Smooth muscle cell (in vitro differentiated cells): ENCODE data around the gene GRIK1. TPM values are rescaled to one million over a fixed set of nuclear protein-coding genes. Genes with fewer than 3 reads are reported as not detected.

ENCODE experiments used
- DNase-seq: peaks from one replicate; lab custom pipeline; 2025; ENCODE audit not compliant: unreplicated experiment; lab: John Stamatoyannopoulos, UW
- H2AFZ ChIP-seq: fragments of 200-600 bp; sonication (generic); 2 replicates; pipeline ENCODE4 v1.6.0; 2016; ENCODE audit warnings: antibody characterized with exemption, low read depth, mild to moderate bottlenecking
- H3F3A ChIP-seq: fragments of 200-600 bp; sonication (generic); 2 replicates; pipeline ENCODE4 v1.6.0; 2017; ENCODE audit warnings: antibody characterized with exemption, low read depth
- H3K27ac ChIP-seq: fragments of 200-600 bp; sonication (generic); 2 replicates; pipeline ENCODE4 v1.5.1; 2016; ENCODE audit warnings: low read depth, mild to moderate bottlenecking
- H3K27me3 ChIP-seq: fragments of 200-600 bp; sonication (generic); 2 replicates; pipeline ENCODE4 v1.6.1; 2016; ENCODE audit warnings: low read depth, mild to moderate bottlenecking
- H3K36me3 ChIP-seq: fragments of 200-600 bp; sonication (generic); 2 replicates; pipeline ENCODE4 v1.5.1; 2016; ENCODE audit warnings: low read depth
- H3K4me1 ChIP-seq: fragments of 200-600 bp; sonication (generic); 2 replicates; pipeline ENCODE4 v1.5.1; 2016; ENCODE audit warnings: low read depth
- H3K4me2 ChIP-seq: fragments of 200-600 bp; sonication (generic); 2 replicates; pipeline ENCODE4 v1.6.0; 2016; ENCODE audit warnings: mild to moderate bottlenecking
- H3K4me3 ChIP-seq: fragments of 200-600 bp; sonication (generic); 2 replicates; pipeline ENCODE4 v1.5.1; 2016; ENCODE audit warnings: mild to moderate bottlenecking
- H3K79me2 ChIP-seq: fragments of 200-600 bp; sonication (generic); 2 replicates; pipeline ENCODE4 v1.6.0; 2016; ENCODE audit warnings: low read depth, mild to moderate bottlenecking
- H3K9ac ChIP-seq: fragments of 200-600 bp; sonication (generic); 2 replicates; pipeline ENCODE4 v1.6.0; 2016; ENCODE audit warnings: low read depth
- H3K9me3 ChIP-seq: fragments of 200-600 bp; sonication (generic); replicated peaks from 2 replicates; pipeline ENCODE4 v1.5.1; 2016; ENCODE audit warnings: low read depth
- H4K20me1 ChIP-seq: fragments of 200-600 bp; sonication (generic); 2 replicates; pipeline ENCODE4 v1.6.0; 2016; ENCODE audit warnings: low read depth
- CTCF ChIP-seq: fragments of 200-600 bp; sonication (generic); IDR thresholded peaks from 2 replicates; pipeline ENCODE4 v1.5.1; 2017; ENCODE audit warnings: borderline replicate concordance, mild to moderate bottlenecking, antibody characterized with exemption; ENCODE audit not compliant: insufficient read depth, poor library complexity, severe bottlenecking
- WGBS: methylation state at CpG from one replicate; pipeline ENCODE4 v1.1.7; 2016; ENCODE audit warnings: low lambda C conversion rate; 5-methylcytosine and 5-hydroxymethylcytosine counted together
- polyA plus RNA-seq: library from polyadenylated mRNA; unstranded; fragments of >200 nt; fragmentation: Nextera tagmentation; extraction: Ambion mirVana; gene quantifications from 2 replicates; pipeline ENCODE4 v1.2.1, GENCODE V29; 2016
- total RNA-seq: library from RNA; depleted of rRNA; stranded (reverse); fragments of >200 nt; gene quantifications from 2 replicates; pipeline ENCODE4 v1.2.3, GENCODE V29; 2014

The GRIK1 gene
- total and polyA plus RNA-seq, 2 experiments from 2014 or later = 0.09 TPM; not detected in 1

GRCh38 chr21:29904359-29905282 is 35.2 kb downstream of the GRIK1 start:
- H3K27ac ChIP-seq = no peak overlapping the region
- no peak for DNase-seq
- no peaks in the 10 kb centered on the region for H3K36me3 ChIP-seq
- WGBS = 84% methylated on average over 11 of the region's 11 CpGs
- no peaks in the 10 kb centered on the region for H3K27me3 ChIP-seq
- H3K79me2 ChIP-seq = no peaks in the 10 kb centered on the region
- H3K4me1 ChIP-seq = no peaks in the 10 kb centered on the region
- H3K9ac ChIP-seq = no peak overlapping the region
- H3F3A ChIP-seq = no peaks in the 10 kb centered on the region
- H2AFZ ChIP-seq = no peak overlapping the region
- no peaks in the 10 kb centered on the region for H4K20me1 ChIP-seq
- no peak for TF ChIP-seq CTCF
- no peak overlapping the region for H3K4me3 ChIP-seq
- no peak overlapping the region for H3K4me2 ChIP-seq
- no peaks in the 10 kb centered on the region for H3K9me3 ChIP-seq

GRCh38 chr21:29896884-29897283 is 42.9 kb downstream of the GRIK1 start:
- no peak overlapping the region for H3K4me2 ChIP-seq
- 84% methylated on average over 3 of the region's 3 CpGs for WGBS
- H3K79me2 ChIP-seq = no peaks in the 10 kb centered on the region
- H3K27me3 ChIP-seq = no peaks in the 10 kb centered on the region
- H3K27ac ChIP-seq = no peak overlapping the region
- no peaks in the 10 kb centered on the region for H3F3A ChIP-seq
- H3K9ac ChIP-seq = no peak overlapping the region
- H3K36me3 ChIP-seq = no peaks in the 10 kb centered on the region
- H2AFZ ChIP-seq = no peak overlapping the region
- H3K4me3 ChIP-seq = no peak overlapping the region
- no peak for TF ChIP-seq CTCF
- H3K9me3 ChIP-seq = no peaks in the 10 kb centered on the region
- H3K4me1 ChIP-seq = no peaks in the 10 kb centered on the region
- no peaks in the 10 kb centered on the region for H4K20me1 ChIP-seq
- no peak for DNase-seq

GRCh38 chr21:29893687-29894086 is 46.1 kb downstream of the GRIK1 start:
- H3K36me3 ChIP-seq = no peaks in the 10 kb centered on the region
- H3K9ac ChIP-seq = no peak overlapping the region
- H2AFZ ChIP-seq = no peak overlapping the region
- H4K20me1 ChIP-seq = no peaks in the 10 kb centered on the region
- no peak for DNase-seq
- H3K27ac ChIP-seq = no peak overlapping the region
- no peak for TF ChIP-seq CTCF
- no peak overlapping the region for H3K4me2 ChIP-seq
- H3K4me1 ChIP-seq = no peaks in the 10 kb centered on the region
- WGBS = 98% methylated on average over 3 of the region's 3 CpGs
- no peaks in the 10 kb centered on the region for H3F3A ChIP-seq
- no peaks in the 10 kb centered on the region for H3K27me3 ChIP-seq
- H3K9me3 ChIP-seq = no peaks in the 10 kb centered on the region
- H3K79me2 ChIP-seq = no peaks in the 10 kb centered on the region
- H3K4me3 ChIP-seq = no peak overlapping the region
